GM04503 (cell line): ENCODE results near the gene RPL22L1.
"Not testable (repeated sequence)": the region's sequence is repeated elsewhere in the genome, so short reads cannot be mapped to it uniquely, and the experiment has no call there.

Experiments used
- DNase-seq: peaks from one replicate; pipeline ENCODE4 v3.0.0-alpha.2; 2012; ENCODE audit warnings: low read depth

The RPL22L1 gene

DNA sequence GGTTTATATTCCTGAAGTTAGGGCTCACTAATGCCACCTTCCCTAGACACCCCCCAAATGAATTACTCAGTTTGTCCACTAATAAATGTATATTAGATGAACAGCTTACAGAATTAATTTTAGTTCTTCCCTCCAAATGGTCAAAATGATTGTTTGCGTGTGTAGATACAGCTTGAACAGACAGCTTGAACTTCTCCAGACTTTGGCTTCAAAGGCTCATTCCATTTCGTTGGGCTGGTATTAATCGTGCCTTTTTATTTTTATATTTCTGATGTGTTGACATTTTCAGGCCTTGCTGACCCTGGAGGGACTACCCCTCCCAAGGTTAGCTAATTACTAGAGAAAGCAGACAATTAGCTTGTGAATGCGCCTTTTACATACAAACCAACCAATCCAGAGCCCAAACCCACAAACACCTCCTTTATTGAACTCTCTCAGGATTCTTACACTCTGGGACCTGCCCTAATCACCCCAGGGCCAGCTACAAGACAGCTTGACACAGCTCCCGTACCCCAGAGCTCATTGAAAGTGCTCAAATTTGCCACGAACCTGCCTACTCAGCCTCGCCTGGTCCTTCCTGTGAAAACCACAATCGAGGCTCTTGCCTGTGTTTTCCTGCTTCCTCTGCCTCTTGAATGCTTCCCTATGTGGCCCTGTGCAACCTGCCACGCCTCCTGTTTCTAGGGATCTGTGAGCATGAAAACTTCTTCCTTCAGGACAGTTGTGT, 40.3 kb downstream of the RPL22L1 start:
- no peak for DNase-seq

DNA sequence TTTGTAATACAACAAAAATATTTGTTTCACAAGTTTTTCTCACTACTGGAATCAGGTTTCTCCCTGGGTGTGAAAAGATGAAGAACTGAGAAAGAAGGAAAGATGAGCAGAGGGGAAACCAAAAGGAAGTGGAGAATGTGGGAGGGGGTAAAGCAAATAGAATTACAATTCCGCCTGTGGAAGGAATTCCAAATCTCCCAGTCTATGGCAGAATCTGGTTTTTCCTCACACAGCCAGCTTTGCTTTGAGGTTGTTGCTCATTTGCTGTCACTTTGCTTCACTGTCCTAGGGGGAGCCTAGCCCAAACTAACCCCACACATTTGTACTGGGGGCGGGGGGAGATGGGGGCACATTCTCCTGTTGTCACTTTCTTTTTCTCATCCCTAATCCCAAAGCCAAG, 43.9 kb downstream of the RPL22L1 start:
- no peak for DNase-seq

DNA sequence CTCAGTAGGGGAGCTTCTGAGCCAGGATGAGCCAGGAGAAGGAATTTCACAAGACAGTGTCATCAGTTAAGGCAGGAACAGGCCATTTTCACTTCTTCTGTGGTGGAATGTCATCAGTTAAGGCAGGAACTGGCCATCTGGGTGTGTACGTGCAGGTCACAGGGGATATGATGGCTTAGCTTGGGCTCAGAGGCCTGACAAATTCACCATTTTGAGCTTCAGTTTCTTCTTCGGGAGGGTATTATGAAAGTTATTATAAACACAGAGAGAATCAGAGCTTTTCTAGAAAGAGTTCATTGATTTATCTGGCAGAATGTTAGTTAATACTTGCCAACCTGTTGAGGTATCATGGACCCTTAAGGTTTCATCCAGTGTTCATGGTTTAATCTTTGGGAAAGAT, 46.4 kb downstream of the RPL22L1 start:
- not testable (repeated sequence) for DNase-seq

DNA sequence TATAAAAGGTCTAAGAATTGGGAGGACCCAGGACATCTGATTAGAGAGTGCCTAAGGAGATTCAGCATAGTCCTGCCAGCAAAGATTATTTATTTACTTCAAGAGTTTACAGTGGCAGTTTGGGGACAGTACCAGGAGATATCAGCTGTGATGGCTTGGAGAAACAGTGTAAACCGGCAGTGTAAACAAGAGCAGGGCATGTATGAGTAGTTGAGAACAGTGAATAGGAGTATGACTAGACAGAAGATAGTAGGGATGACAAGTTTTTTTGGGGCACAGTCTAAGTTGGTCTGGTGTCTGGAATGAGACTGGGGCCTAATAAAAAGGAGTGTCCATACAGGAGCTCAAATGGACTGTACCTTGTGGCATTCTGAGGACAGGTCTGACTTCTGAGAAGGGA, 51.7 kb downstream of the RPL22L1 start:
- not testable (repeated sequence) for DNase-seq

DNA sequence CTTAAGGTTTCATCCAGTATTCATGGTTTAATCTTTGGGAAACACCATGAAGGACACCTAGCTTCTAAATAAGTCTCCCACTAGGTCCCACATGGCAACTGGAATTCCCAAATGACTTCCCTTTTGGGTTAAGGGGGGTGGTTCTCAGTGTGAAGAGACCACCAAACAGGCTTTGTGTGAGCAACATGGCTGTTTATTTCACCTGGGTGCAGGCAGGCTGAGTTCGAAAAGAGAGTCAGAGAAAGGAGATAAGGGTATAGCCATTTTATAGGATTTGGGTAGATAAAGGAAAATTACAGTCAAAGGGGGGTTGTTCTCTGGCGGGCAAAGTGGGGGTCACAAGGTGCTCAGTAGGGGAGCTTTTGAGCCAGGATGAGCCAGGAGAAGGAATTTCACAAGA, 52.5 kb downstream of the RPL22L1 start:
- DNase-seq: not testable (repeated sequence)

DNA sequence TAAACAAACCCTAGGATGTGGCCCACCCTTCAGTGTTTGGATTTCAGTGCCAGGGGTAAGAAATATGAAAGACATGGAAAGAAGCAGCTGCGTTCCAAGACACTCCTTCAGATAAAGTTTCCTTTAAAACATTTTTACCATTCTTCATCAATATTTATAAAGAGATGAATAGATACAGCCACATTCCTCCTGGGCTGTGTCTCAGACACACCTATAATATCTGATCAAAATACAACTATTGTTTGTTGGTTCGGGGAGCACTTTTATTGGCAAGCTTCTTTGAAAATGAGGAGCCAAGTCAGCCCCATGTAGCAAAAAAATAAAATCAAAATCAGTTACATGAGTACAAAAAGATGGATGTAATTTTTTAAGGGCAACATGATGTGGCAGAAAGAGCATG, 53.2 kb downstream of the RPL22L1 start:
- DNase-seq: no peak

DNA sequence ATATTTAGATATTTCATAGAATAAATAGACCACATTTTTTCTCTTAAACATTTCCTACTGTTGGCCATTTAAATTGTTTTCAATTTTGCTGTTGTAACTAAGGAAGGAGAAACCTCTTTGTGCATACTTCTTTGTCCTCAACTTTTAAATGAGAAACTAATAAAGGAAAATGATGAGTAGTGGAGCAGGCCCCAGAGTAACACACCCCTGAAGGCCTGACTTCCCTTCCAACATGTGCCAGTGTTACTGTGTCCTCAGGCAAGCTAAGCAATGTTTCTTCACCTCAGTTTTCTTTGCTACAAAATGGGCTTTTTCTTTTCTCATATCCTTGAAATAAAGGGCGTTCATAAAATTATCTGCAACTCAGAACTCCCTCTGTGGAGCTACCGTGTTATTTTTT, 53.7 kb downstream of the RPL22L1 start:
- no peak for DNase-seq

DNA sequence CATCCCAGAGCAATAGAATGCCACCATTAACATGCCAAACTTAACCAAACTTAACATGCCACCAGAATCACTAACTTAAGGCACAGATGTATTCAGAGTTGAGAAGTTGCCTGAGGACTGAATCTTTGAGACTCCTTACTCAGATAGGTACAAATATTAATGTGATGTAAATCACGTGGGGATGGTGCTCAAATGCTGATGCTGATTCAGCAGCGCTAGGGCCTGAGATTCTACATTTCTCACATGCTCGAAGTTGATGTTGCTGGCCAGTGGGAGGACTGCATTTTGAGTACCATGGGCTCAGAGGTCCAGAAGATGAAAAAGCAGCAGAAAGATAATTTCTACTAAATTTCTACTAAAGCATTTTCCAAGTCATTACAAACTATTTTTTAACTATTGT, 54.1 kb downstream of the RPL22L1 start:
- no peak for DNase-seq

DNA sequence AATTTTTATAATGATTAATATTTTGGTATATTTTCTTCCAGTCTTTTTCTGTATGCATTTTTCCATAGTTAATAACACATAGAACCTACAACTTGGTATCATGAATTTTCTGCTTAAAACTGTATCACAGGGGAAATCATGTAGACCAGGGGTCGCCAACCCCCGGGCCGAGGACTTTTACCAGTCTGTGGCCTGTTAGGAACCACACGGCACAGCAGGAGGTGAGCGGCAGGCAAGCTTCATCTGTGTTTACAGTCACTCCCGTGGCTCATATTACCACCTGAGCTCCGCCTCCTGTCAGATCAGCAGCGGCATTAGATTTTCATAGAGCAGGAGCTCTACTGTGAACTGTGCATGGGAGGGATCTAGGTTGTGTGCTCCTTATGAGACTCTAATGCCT, 54.7 kb downstream of the RPL22L1 start:
- no peak for DNase-seq
